ENCODE data around the gene DCAF8. TPM values are rescaled to one million over a fixed set of nuclear protein-coding genes. Genes with fewer than 3 reads are reported as not detected.

Gene DCAF8
- total RNA-seq, 1 experiment from 2014 or later, result 98.1 TPM

- TF ChIP-seq POLR2A (IDR thresholded peaks at IDR 0.05; ENCODE audit: borderline replicate concordance, extremely low read depth, insufficient read depth, insufficient read length) (peak; percentile 82), CBX3 (IDR thresholded peaks at IDR 0.05; ENCODE audit: low read depth) (peak; percentile 58; the same call in 1 of the 2 replicates), EZH2phosphoT487 (IDR thresholded peaks at IDR 0.05; ENCODE audit: borderline replicate concordance) (no peak), TCF7L2 (IDR thresholded peaks at IDR 0.05; ENCODE audit: borderline replicate concordance, extremely low read depth, insufficient read depth, insufficient read length) (no peak), SP1 (IDR thresholded peaks at IDR 0.05; ENCODE audit: low read depth) (peak; percentile 95), REST (IDR thresholded peaks at IDR 0.05; ENCODE audit: low read depth) (no peak), ZFX (IDR thresholded peaks at IDR 0.05) (no peak), JUND (IDR thresholded peaks at IDR 0.05) (no peak), SRF (IDR thresholded peaks at IDR 0.05; ENCODE audit: low read depth) (no peak)
- TF ChIP-seq, protein P1, sequence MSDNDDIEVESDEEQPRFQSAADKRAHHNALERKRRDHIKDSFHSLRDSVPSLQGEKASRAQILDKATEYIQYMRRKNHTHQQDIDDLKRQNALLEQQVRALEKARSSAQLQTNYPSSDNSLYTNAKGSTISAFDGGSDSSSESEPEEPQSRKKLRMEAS (IDR thresholded peaks at IDR 0.05), result peak; percentile 54; the same call in 1 of the 2 replicates
Measured at GRCh38 chr1:160284782-160285344, 22.5 kb upstream of the DCAF8 start, which contains the start of gene PEX19 (continued).

GRCh38 chr1:160284220-160284781 is 22.0 kb upstream of the DCAF8 start:
- ATAC-seq (peak; percentile 29), DNase-seq (ENCODE audit: low read depth, low spot score) (no peak)
- peak overlapping the region; percentile 68 for H3K27ac ChIP-seq (ENCODE audit: low read depth, low read length)
- no peaks in the 10 kb centered on the region for H3K27me3 ChIP-seq (ENCODE audit: insufficient read depth, low read length)
- H3K9me2 ChIP-seq (ENCODE audit: insufficient read depth), result no peaks in the 10 kb centered on the region
- peaks cover 6 to 13% of the 10 kb centered on the region in 2 experiments; a peak in 3 of 4 replicates for H3K4me1 ChIP-seq (ENCODE audit: control insufficient read depth in 1 of 2, insufficient read depth in 2 of 2, low read length in 2 of 2)
- CTCF ChIA-PET, result interaction anchor here (1.3 to 1.4 kb wide), 2 partner anchors 22 to 183 kb away, joined by 3 read pairs; partner anchors contain the start of gene DCAF8
- H3K4me3 ChIP-seq (replicated peaks in 1 of 2; ENCODE audit: low read depth in 1 of 2, low read length in 2 of 2), result peak overlapping the region; percentile 91 to 99
- RAD21 ChIA-PET (ENCODE audit: low non-redundant PET in 1 of 2, low total read pairs in 2 of 2, uncharacterized antibody in 2 of 2, unreplicated experiment in 2 of 2), result no interaction called here
- intact Hi-C loops (cut with micrococcal nuclease), result no loop called here
- peaks cover 15% of the 10 kb centered on the region for H3K79me2 ChIP-seq (ENCODE audit: insufficient read depth, low read length)
- peak overlapping the region; percentile 74 for H3K4me2 ChIP-seq (ENCODE audit: low read length)
- H3K36me3 ChIP-seq (ENCODE audit: control insufficient read depth in 1 of 2, insufficient read depth in 2 of 2, low read length in 2 of 2), result peaks cover 23 to 25% of the 10 kb centered on the region in 2 experiments; a peak in 3 of 4 replicates
- TF ChIP-seq ZFX (IDR thresholded peaks at IDR 0.05) (peak; percentile 21; the same call in 1 of the 2 replicates), FOSL1 (IDR thresholded peaks at IDR 0.05; ENCODE audit: low read depth) (no peak), POLR2A (IDR thresholded peaks at IDR 0.05; ENCODE audit: borderline replicate concordance, extremely low read depth, insufficient read depth, insufficient read length) (no peak)
- POLR2A ChIA-PET, result interaction anchor here (1.6 kb wide), 1 partner anchor 10 kb away, joined by 3 read pairs; no protein-coding TSS in a partner anchor
- BruUV-seq (replicated peaks), result TSS peak; percentile 61
- no peaks in the 10 kb centered on the region for H4K20me1 ChIP-seq (ENCODE audit: insufficient read depth)
- peak overlapping the region; percentile 52 for H2AFZ ChIP-seq (ENCODE audit: low read depth, low read length, poor library complexity, severe bottlenecking)
- H3K9me3 ChIP-seq (ENCODE audit: control insufficient read depth in 1 of 2, insufficient read depth in 1 of 2, low read depth in 1 of 2, low read length in 2 of 2), result no peaks in the 10 kb centered on the region
- peak overlapping the region; percentile 89 for H3K9ac ChIP-seq (ENCODE audit: low read length)
